NAMALWA (cell line): Measurements from ENCODE around the gene S1PR1.

Source experiments
- DNase-seq: peaks from one replicate; pipeline ENCODE4 v3.0.0-alpha.2; 2015; ENCODE audit warnings: low spot score

The S1PR1 gene

DNA sequence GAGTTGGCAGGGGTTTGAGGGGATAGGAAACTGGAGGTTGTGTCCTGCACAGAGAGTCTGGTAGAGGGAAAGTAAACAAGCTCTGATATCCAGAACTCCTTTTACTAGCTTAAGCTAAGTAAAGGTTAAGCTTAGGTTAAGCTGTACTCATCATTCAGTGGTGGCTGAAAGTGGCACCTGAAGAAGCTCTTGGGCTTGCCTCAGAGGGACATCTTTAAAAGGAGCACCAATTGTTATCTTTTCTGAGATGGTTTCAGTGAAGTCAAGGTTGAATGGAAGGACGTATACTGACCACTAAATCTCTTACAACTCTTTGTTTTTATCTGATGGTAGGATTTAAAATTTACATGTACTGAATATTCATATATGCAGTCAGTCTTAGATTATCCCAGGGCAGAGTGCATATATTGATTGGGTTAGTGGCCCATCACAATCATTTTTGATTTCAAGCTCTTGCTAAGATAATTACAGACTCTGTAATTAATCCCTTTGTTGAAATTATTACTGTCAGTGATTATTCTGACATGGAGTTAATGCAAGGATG, 43.3 kb downstream of the S1PR1 start:
- no peak for DNase-seq

- no peak for DNase-seq
These were observed 44.3 kb downstream of the S1PR1 start for GRCh38 chr1:101280942-101281654.

- DNase-seq, result no peak
These were observed 44.9 kb downstream of the S1PR1 start for GRCh38 chr1:101281751-101282150.

DNA sequence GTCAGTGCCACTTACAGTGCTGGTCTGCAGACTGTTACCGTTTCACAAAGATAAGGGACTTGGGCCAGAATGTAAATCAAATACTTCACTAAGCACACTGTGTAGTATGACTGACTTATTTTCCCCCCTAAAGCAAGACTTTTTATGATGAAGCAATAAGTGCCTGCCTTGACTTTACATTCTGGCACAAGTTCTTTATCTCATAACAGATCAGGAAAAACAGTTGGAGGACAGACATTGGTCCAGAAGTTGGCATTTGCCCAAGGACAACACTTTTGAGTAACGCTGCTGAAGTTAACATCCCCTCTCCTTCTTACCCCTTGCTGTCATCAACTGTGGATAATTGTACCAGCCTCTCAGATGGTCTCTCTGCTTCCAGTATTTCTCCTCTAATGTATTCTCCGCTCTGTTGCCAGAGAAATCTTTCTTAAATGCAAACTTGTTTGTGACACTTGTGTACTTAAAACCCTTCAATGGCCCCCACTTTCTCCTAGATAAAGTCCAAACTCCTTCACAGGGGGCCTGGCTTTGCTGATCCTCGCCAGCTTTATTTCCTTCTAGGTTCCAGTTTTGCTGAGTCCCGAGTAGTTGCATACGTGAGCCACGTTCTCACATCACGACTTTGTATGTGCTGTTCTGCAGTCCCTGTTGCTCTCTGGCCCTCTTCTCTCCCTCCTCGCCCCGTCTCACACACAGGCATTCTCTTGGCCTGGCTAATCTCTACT, 45.7 kb downstream of the S1PR1 start:
- DNase-seq, result no peak

DNA sequence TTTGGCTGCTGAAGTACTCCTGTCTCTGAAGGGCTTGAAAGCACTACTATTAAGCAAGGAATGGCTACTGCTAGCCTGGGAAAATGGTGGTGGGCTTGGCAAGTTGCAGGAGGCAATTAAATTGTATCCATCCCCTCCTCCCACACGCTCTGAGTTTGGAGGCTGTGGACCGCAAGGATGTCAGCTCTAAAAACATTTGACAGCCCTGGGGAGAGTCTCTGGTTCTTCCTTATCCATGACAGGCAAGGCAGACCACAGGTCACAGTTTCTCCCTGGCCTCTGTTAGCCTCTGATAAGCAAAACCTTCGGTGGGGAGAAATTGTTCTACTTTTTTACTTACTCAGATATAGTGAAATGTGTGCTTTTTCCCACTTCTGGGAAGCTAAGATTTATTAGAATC, 46.6 kb downstream of the S1PR1 start:
- DNase-seq, result no peak

GRCh38 chr1:101284021-101284420, 47.2 kb downstream of the S1PR1 start:
- DNase-seq, result no peak

DNA sequence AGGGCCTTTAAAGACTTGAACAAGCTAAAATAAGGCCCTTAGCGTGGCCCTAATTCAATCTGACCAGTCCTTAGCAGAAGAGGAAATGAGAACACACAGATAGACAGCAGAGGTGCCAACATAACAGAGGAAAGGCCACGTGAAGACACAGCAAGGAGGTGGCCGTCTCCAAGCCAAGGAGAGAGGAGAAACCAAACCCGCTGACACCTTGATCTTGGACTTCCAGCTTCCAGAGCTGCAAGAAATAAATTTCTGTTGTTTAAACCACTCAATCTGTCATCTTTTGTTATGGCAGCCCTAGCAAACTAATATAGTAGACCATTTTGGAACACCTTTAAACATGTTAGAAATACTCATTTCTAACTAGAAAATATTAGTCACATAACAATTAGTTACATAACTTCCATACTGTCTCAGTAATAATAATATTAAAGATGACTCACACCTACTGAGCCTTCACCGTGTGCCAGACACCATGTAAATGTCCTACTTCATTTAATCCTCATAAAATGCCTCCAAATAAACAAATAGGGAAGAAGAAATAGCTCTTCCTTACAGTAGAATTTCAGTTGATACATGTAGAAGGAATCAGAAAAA, 47.9 kb downstream of the S1PR1 start:
- DNase-seq, result no peak

- no peak for DNase-seq
These were observed 49.2 kb downstream of the S1PR1 start for GRCh38 chr1:101285922-101286570.

DNA sequence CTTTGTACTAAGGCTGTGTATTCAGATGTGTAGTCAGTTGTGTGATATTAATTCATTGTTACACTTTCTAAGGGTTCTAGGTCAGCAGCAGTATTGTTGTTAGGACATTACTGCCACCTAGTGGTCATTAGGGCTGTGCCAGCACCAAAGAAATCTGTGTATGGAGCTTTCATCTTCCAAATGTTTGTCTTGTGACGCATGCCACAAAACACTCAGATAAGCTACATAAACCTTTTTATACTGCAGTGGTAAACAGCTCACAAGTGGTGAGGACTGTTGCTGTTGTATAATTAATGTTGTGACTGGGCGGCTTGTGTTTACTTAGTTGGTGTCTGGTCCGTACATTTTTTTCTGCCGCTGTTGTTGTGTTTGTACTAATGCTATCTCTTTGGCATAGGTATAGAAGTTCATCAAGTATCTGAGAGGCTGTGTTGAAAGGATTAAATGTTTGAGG, 51.7 kb downstream of the S1PR1 start:
- DNase-seq, result peak; percentile 85

DNA sequence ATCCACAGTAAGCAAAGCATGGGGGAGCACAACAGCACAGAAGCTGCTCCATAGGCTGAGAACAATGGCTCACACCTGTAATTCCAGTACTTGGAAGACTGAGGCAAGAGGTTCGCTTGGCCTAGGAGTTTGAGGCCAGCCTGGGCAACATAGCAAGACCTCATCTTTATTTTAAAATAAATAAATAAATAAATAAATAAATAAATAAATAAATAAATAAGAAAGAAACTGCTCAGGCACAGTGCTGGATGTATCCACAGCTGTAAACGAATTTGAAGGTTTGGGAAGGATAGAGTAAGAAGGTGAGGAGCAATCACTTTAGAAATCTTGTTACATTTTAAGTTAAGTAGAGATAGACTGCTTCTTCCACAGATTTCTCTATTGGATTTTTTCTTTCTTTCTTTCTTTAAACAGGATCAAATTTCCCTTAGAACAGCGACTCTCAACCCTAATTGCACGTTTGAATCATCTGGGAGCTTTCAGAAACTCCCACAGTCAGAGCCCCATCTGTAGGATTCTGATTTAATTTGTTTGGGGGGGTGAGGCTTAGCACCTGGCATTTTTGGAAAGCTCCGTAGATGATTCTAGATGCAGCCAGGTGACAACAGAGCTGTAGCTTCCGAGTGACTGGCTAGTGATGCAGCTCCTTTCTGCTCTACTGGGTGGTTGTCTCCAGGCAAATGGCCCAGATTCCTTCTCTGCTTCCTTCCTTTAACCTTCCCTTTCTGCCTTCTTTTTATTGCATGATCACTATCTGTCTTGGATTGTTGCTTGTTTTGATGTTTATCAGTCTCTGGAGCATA, 53.5 kb downstream of the S1PR1 start:
- no peak for DNase-seq
